ENCODE data around the gene BCL2L2.

- TF ChIP-seq CTCF (conservative IDR thresholded peaks at IDR 0.05 in 1 of 2, IDR thresholded peaks at IDR 0.05 in 1 of 2; ENCODE audit: low read depth in 1 of 2, low read length in 2 of 2): peak in 1 of 2 donors; percentile 13
- TF ChIP-seq EZH2 (IDR thresholded peaks at IDR 0.05; ENCODE audit: low read length, missing control alignments): no peak
These were observed 37.8 kb downstream of the BCL2L2 start for GRCh38 chr14:23344481-23344880.
